ENCODE results near the gene PCDH17.

Gene PCDH17

DNA sequence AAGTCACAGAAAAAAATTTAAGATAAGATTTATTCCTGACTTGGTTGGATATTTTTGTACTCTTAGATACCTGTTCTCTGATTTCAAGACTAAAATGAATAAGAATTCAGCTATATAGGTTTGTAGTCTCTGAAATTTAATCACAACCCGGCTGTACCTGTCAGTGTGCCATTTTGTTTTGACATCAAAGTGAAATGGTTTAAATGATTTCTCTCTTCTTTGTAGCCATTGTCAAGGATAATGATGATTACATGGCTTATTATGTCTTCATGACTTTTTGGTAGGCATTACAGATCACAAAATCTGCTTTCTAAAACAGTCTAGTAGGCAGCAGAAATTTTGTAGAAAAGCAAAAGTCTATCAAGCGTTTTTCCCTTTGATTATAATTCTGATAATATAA lies 72.5 kb downstream of the PCDH17 start (continued):
- TF ChIP-seq SP7 (tag by site-specific recombination; IDR thresholded peaks at IDR 0.05) (no peak), ZNF19 (tag by site-specific recombination; IDR thresholded peaks at IDR 0.05; ENCODE audit: low read depth) (no peak), ZNF223 (tag by site-specific recombination; IDR thresholded peaks at IDR 0.05) (no peak), ZNF221 (tag by site-specific recombination; IDR thresholded peaks at IDR 0.05; ENCODE audit: borderline replicate concordance) (no peak)
- TF ChIP-seq, protein P1, sequence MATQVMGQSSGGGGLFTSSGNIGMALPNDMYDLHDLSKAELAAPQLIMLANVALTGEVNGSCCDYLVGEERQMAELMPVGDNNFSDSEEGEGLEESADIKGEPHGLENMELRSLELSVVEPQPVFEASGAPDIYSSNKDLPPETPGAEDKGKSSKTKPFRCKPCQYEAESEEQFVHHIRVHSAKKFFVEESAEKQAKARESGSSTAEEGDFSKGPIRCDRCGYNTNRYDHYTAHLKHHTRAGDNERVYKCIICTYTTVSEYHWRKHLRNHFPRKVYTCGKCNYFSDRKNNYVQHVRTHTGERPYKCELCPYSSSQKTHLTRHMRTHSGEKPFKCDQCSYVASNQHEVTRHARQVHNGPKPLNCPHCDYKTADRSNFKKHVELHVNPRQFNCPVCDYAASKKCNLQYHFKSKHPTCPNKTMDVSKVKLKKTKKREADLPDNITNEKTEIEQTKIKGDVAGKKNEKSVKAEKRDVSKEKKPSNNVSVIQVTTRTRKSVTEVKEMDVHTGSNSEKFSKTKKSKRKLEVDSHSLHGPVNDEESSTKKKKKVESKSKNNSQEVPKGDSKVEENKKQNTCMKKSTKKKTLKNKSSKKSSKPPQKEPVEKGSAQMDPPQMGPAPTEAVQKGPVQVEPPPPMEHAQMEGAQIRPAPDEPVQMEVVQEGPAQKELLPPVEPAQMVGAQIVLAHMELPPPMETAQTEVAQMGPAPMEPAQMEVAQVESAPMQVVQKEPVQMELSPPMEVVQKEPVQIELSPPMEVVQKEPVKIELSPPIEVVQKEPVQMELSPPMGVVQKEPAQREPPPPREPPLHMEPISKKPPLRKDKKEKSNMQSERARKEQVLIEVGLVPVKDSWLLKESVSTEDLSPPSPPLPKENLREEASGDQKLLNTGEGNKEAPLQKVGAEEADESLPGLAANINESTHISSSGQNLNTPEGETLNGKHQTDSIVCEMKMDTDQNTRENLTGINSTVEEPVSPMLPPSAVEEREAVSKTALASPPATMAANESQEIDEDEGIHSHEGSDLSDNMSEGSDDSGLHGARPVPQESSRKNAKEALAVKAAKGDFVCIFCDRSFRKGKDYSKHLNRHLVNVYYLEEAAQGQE (tag by site-specific recombination; IDR thresholded peaks at IDR 0.05) = no peak
- TF ChIP-seq, protein P2, sequence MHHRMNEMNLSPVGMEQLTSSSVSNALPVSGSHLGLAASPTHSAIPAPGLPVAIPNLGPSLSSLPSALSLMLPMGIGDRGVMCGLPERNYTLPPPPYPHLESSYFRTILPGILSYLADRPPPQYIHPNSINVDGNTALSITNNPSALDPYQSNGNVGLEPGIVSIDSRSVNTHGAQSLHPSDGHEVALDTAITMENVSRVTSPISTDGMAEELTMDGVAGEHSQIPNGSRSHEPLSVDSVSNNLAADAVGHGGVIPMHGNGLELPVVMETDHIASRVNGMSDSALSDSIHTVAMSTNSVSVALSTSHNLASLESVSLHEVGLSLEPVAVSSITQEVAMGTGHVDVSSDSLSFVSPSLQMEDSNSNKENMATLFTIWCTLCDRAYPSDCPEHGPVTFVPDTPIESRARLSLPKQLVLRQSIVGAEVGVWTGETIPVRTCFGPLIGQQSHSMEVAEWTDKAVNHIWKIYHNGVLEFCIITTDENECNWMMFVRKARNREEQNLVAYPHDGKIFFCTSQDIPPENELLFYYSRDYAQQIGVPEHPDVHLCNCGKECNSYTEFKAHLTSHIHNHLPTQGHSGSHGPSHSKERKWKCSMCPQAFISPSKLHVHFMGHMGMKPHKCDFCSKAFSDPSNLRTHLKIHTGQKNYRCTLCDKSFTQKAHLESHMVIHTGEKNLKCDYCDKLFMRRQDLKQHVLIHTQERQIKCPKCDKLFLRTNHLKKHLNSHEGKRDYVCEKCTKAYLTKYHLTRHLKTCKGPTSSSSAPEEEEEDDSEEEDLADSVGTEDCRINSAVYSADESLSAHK (tag by site-specific recombination; IDR thresholded peaks at IDR 0.05) = no peak

- CTCF ChIA-PET = interaction anchor here (0.9 to 1.7 kb wide), 2 partner anchors 89 to 92 kb away, joined by 3 to 10 read pairs; no protein-coding TSS in a partner anchor
- no peak overlapping the region for H3K27ac ChIP-seq (ENCODE audit: extremely low read depth, low read depth, low read length)
- TF ChIP-seq ZNF670 (tag by site-specific recombination; IDR thresholded peaks at IDR 0.05; ENCODE audit: low read depth) = no peak
- TF ChIP-seq ZNF544 (tag by site-specific recombination; IDR thresholded peaks at IDR 0.05) = no peak
- no peak for TF ChIP-seq MYNN (tag by site-specific recombination; IDR thresholded peaks at IDR 0.05; ENCODE audit: borderline replicate concordance)
- no peak for TF ChIP-seq ZNF548 (tag by site-specific recombination; IDR thresholded peaks at IDR 0.05)
- no peak for TF ChIP-seq BCL6B (tag by site-specific recombination; IDR thresholded peaks at IDR 0.05)
- no peak for TF ChIP-seq ZBTB11 (tag by site-specific recombination; conservative IDR thresholded peaks at IDR 0.05; ENCODE audit: low read depth)
- TF ChIP-seq KLF7 (tag by site-specific recombination; IDR thresholded peaks at IDR 0.05; ENCODE audit: borderline replicate concordance) = no peak
- no peak for TF ChIP-seq ZNF324 (tag by site-specific recombination; IDR thresholded peaks at IDR 0.05)
- no peak for TF ChIP-seq ZNF302 (tag by site-specific recombination; IDR thresholded peaks at IDR 0.05; ENCODE audit: low read depth)
- TF ChIP-seq ZNF391 (tag by site-specific recombination; IDR thresholded peaks at IDR 0.05; ENCODE audit: borderline replicate concordance, low read depth) = no peak
- TF ChIP-seq ZNF341 (tag by site-specific recombination; IDR thresholded peaks at IDR 0.05; ENCODE audit: low read depth) = no peak
- no peak for TF ChIP-seq ZNF169 (tag by site-specific recombination; IDR thresholded peaks at IDR 0.05)
- TF ChIP-seq ZNF221 (tag by site-specific recombination; IDR thresholded peaks at IDR 0.05; ENCODE audit: borderline replicate concordance) = no peak
- TF ChIP-seq BCL11A (tag by site-specific recombination; IDR thresholded peaks at IDR 0.05; ENCODE audit: low read depth) = no peak
- no peaks in the 10 kb centered on the region for H3K4me1 ChIP-seq (ENCODE audit: control insufficient read depth, insufficient read depth, low read length)
- no peaks in the 10 kb centered on the region for H3K9me3 ChIP-seq (ENCODE audit: control insufficient read depth, insufficient read depth, low read depth, low read length)
- H3K4me3 ChIP-seq (ENCODE audit: low read depth, low read length) = no peak overlapping the region
- H3K36me3 ChIP-seq (ENCODE audit: control insufficient read depth in 2 of 2, insufficient read depth in 1 of 2, low read length in 2 of 2) = no peaks in the 10 kb centered on the region
- POLR2A ChIA-PET = no interaction called here
These were observed 84.8 kb downstream of the PCDH17 start for GRCh38 chr13:57716295-57716694.

Data from HEK293 (cell line).